K562 (cell line): ENCODE results near the gene APOM. TPM values are rescaled to one million over a fixed set of nuclear protein-coding genes. Genes with fewer than 3 reads are reported as not detected.
A peak's percentile ranks its signal among the peaks of the same experiment; 100 is the strongest.

Experiments used
- BHLHE40 ChIP-seq: IDR thresholded peaks from 2 replicates; pipeline ENCODE4 v1.6.1; 2011; ENCODE audit warnings: low read length, improper control_type of control experiment
- DNMT1 ChIP-seq: fragments of 450-650 bp; IDR thresholded peaks from 2 replicates; pipeline ENCODE4 v1.6.1; 2016; ENCODE audit warnings: antibody characterized with exemption, mild to moderate bottlenecking
- GABPB1 ChIP-seq: sonication (generic); formaldehyde crosslinking; IDR thresholded peaks from 2 replicates; pipeline ENCODE4 v1.8.0; 2022; ENCODE audit warnings: mild to moderate bottlenecking, missing genetic modification reagents
- HDAC6 ChIP-seq: IDR thresholded peaks from 2 replicates; pipeline ENCODE4 v1.6.1; 2012; ENCODE audit warnings: low read depth, mild to moderate bottlenecking, control low read depth, inconsistent platforms, low read length, moderate library complexity
- KAT8 ChIP-seq: fragments of 450-650 bp; IDR thresholded peaks from 2 replicates; pipeline ENCODE4 v1.6.1; 2016; ENCODE audit warnings: low read depth, mild to moderate bottlenecking
- LARP7 ChIP-seq: fragments of 450-650 bp; IDR thresholded peaks from 2 replicates; pipeline ENCODE4 v1.6.1; 2016
- MXI1 ChIP-seq: IDR thresholded peaks from 2 replicates; pipeline ENCODE4 v1.6.1; 2011; ENCODE audit warnings: low read depth, mild to moderate bottlenecking, improper control_type of control experiment, low read length
- MYC ChIP-seq, 2 experiments: fragments of 250-450 bp in 1 of 2; sonication (Bioruptor Pico) in 1 of 2; IDR thresholded peaks; 2 replicates each; pipeline versions ENCODE4 v1.5.1 to v1.6.1; 2012 to 2021; ENCODE audit warnings: low read depth in 2 of 2, borderline replicate concordance in 1 of 2, improper control_type of control experiment in 1 of 2, low read length in 1 of 2, mild to moderate bottlenecking in 1 of 2, moderate library complexity in 1 of 2
- NFIX ChIP-seq: fragments of 250-450 bp; sonication (Bioruptor Pico); IDR thresholded peaks from 2 replicates; pipeline ENCODE4 v1.4.0; 2020; ENCODE audit warnings: low read depth, mild to moderate bottlenecking, moderate library complexity
- RFX5 ChIP-seq: IDR thresholded peaks from 2 replicates; pipeline ENCODE4 v1.6.1; 2011; ENCODE audit warnings: low read depth, mild to moderate bottlenecking, improper control_type of control experiment, low read length
- SETDB1 ChIP-seq: IDR thresholded peaks from one replicate; pipeline ENCODE4 v1.6.1; 2012; ENCODE audit warnings: low read length, control low read depth, inconsistent platforms
- SLC30A9 ChIP-seq: fragments of 250-450 bp; sonication (Bioruptor Pico); IDR thresholded peaks from 2 replicates; pipeline ENCODE4 v1.8.0; 2022; ENCODE audit warnings: mild to moderate bottlenecking, moderate library complexity
- SRF ChIP-seq, 2 experiments: fragments of 250-450, 450-650 bp in 1 of 2; sonication (Bioruptor Pico) in 1 of 2; sonication (generic) in 1 of 2; formaldehyde crosslinking; IDR thresholded peaks; 2 replicates each; pipeline versions ENCODE4 v1.5.0 to v1.5.1; 2020 to 2022; ENCODE audit warnings: mild to moderate bottlenecking in 1 of 2, missing genetic modification reagents in 1 of 2
- TRIM28 ChIP-seq: fragments of 450-650 bp; IDR thresholded peaks from 2 replicates; pipeline ENCODE4 v1.6.1; 2017
- ZC3H11A ChIP-seq: IDR thresholded peaks from 2 replicates; pipeline ENCODE4 v1.6.1; 2012; ENCODE audit warnings: low read depth, low read length, improper control_type of control experiment
- ZNF444 ChIP-seq: fragments of 250-450 bp; sonication (Bioruptor Pico); IDR thresholded peaks from 2 replicates; pipeline ENCODE4 v1.4.0; 2020; ENCODE audit warnings: mild to moderate bottlenecking, moderate library complexity
- ZNF75A ChIP-seq: fragments of 450-650 bp; formaldehyde crosslinking; IDR thresholded peaks from 2 replicates; pipeline ENCODE4 v1.4.0; 2020; ENCODE audit warnings: mild to moderate bottlenecking
- ZNF77 ChIP-seq: fragments of 250-450 bp; sonication (Bioruptor Pico); IDR thresholded peaks from 2 replicates; pipeline ENCODE4 v1.5.0; 2020
- polyA plus RNA-seq, 8 experiments: library from polyadenylated mRNA; depleted of rRNA in 4 of 8; stranded (reverse) in 5 of 8; unstranded in 3 of 8; fragments of >200 nt; fragmentation: Nextera tagmentation in 2 of 8; fragmentation: Illumina TruSeq in 1 of 8; extraction: Ambion mirVana in 2 of 8; extraction: Trizol in 1 of 8; gene quantifications; 2 replicates each; pipeline versions ENCODE4 v1.2.1 to v1.2.3, GENCODE V29; 2011 to 2014; ENCODE audit warnings: inconsistent platforms in 1 of 8, missing spikeins in 1 of 8
- total RNA-seq, 7 experiments: library from RNA; depleted of rRNA in 6 of 7; stranded (reverse); fragments of >200 nt in 6 of 7; fragmentation: Illumina TruSeq in 2 of 7; extraction: Trizol in 2 of 7; gene quantifications; 2 replicates each; pipeline versions ENCODE4 v1.2.1 to v1.2.3, GENCODE V29; 2011 to 2021; ENCODE audit warnings: low replicate concordance in 1 of 7
- TF ChIP-seq, protein P1 (sequence below): fragments of 450-650 bp; formaldehyde crosslinking; conservative IDR thresholded peaks from 2 replicates; pipeline ENCODE4 v1.4.0; 2022; ENCODE audit warnings: mild to moderate bottlenecking, missing genetic modification characterization
- TF ChIP-seq, protein P2 (sequence below): fragments of 250-450 bp; sonication (Bioruptor Pico); IDR thresholded peaks from 2 replicates; pipeline ENCODE4 v1.6.1; 2021; ENCODE audit warnings: mild to moderate bottlenecking
- TF ChIP-seq, protein P3 (sequence below): fragments of 150-350 bp; IDR thresholded peaks from 2 replicates; pipeline ENCODE4 v1.6.1; 2014; ENCODE audit warnings: low read depth, mild to moderate bottlenecking, low read length, borderline replicate concordance
- TF ChIP-seq, protein P4 (sequence below): fragments of 450-650 bp; IDR thresholded peaks from 2 replicates; pipeline ENCODE4 v1.6.1; 2016; ENCODE audit warnings: antibody characterized with exemption

Gene APOM
- total and polyA plus RNA-seq, 9 of the 15 experiments (the other 6 are each of a cell fraction or from before 2014, with no cell fraction given), result 5.7 to 24.3 (median 10.4) TPM

DNA sequence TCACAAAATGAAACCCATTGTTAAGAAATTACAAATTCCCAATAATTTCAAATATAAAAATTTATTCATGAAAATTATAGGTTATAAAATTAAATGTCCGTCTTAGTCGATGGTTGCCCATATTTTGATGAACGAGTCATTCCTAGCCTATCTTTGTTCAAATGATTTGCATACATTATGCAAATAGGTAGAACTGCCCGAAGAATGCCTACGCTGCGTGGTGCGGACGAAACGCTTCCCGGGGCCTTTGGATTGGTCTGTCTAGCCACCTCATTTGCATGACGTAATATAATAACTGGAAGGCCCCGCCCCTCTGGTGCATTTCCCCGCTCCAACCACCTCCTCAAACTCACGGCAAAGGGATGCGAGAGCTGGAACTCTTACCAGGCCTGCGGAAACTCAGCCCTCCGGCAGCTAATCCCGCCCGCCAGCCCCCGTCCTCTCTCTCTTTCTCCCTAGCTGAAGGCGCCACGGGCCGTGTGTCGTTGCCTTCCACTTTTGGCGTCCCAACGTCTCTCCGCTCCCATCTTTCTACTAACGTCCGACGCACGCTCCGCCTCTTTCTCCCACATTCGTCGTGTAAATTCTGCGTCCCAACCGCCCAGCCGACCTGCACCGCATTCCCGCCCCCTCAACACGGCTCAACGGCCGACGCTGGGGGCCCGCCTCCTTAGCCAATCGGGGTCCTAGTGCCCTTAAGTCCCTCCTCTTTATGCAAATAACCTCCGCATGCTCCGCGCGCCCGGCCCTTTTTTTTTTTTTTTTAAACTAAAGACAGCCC, 35.7 kb upstream of the APOM start (continued):
- TF ChIP-seq, protein P1, sequence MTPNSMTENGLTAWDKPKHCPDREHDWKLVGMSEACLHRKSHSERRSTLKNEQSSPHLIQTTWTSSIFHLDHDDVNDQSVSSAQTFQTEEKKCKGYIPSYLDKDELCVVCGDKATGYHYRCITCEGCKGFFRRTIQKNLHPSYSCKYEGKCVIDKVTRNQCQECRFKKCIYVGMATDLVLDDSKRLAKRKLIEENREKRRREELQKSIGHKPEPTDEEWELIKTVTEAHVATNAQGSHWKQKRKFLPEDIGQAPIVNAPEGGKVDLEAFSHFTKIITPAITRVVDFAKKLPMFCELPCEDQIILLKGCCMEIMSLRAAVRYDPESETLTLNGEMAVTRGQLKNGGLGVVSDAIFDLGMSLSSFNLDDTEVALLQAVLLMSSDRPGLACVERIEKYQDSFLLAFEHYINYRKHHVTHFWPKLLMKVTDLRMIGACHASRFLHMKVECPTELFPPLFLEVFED (CRISPR knock-in tag), result peak; percentile 97
- TF ChIP-seq GABPB1 (no peak), RFX5 (peak; percentile 47), HDAC6 (no peak), ZNF77 (CRISPR knock-in tag) (no peak), BHLHE40 (peak; percentile 37; the same call in 1 of the 2 replicates), KAT8 (no peak), ZNF75A (CRISPR knock-in tag) (0 out of 2 replicates have a peak, but pooled peaks have one; percentile 33), MYC (IDR thresholded peaks at IDR 0.05; ENCODE audit: low read depth, low read length) (peak; percentile 55; the same call in 1 of the 2 replicates), MYC (CRISPR knock-in tag; IDR thresholded peaks at IDR 0.05; ENCODE audit: borderline replicate concordance, low read depth) (peak; percentile 90), SETDB1 (no peak), ZNF444 (CRISPR knock-in tag) (no peak), TRIM28 (no peak; the same call in 1 of the 2 replicates), DNMT1 (no peak), ZC3H11A (no peak), LARP7 (no peak), NFIX (CRISPR knock-in tag) (peak; percentile 17; the same call in 1 of the 2 replicates), MXI1 (peak; percentile 20; the same call in 1 of the 2 replicates), SLC30A9 (no peak), SRF (CRISPR knock-in tag; IDR thresholded peaks at IDR 0.05) (0 out of 4 replicates have a peak, but pooled peaks have one; percentile 35 to 58)
- TF ChIP-seq, protein P2, sequence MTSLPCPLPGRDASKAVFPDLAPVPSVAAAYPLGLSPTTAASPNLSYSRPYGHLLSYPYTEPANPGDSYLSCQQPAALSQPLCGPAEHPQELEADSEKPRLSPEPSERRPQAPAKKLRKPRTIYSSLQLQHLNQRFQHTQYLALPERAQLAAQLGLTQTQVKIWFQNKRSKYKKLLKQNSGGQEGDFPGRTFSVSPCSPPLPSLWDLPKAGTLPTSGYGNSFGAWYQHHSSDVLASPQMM (CRISPR knock-in tag), result no peak
- TF ChIP-seq, protein P3, sequence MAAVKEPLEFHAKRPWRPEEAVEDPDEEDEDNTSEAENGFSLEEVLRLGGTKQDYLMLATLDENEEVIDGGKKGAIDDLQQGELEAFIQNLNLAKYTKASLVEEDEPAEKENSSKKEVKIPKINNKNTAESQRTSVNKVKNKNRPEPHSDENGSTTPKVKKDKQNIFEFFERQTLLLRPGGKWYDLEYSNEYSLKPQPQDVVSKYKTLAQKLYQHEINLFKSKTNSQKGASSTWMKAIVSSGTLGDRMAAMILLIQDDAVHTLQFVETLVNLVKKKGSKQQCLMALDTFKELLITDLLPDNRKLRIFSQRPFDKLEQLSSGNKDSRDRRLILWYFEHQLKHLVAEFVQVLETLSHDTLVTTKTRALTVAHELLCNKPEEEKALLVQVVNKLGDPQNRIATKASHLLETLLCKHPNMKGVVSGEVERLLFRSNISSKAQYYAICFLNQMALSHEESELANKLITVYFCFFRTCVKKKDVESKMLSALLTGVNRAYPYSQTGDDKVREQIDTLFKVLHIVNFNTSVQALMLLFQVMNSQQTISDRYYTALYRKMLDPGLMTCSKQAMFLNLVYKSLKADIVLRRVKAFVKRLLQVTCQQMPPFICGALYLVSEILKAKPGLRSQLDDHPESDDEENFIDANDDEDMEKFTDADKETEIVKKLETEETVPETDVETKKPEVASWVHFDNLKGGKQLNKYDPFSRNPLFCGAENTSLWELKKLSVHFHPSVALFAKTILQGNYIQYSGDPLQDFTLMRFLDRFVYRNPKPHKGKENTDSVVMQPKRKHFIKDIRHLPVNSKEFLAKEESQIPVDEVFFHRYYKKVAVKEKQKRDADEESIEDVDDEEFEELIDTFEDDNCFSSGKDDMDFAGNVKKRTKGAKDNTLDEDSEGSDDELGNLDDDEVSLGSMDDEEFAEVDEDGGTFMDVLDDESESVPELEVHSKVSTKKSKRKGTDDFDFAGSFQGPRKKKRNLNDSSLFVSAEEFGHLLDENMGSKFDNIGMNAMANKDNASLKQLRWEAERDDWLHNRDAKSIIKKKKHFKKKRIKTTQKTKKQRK, result no peak
- TF ChIP-seq, protein P4, sequence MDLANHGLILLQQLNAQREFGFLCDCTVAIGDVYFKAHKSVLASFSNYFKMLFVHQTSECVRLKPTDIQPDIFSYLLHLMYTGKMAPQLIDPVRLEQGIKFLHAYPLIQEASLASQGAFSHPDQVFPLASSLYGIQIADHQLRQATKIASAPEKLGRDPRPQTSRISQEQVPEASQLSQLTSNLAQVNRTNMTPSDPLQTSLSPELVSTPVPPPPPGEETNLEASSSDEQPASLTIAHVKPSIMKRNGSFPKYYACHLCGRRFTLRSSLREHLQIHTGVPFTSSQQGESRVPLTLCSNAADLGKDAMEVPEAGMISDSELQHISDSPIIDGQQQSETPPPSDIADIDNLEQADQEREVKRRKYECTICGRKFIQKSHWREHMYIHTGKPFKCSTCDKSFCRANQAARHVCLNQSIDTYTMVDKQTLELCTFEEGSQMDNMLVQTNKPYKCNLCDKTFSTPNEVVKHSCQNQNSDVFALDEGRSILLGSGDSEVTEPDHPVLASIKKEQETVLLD, result peak; percentile 89
